PC-9 (cell line): ENCODE results near the gene MAVS. TPM values are rescaled to one million over a fixed set of nuclear protein-coding genes. Genes with fewer than 3 reads are reported as not detected.

ENCODE experiments used
- BruUV-seq: library from RNA; stranded (reverse); fragments of 400-500 nt; replicated peaks from 2 replicates; lab custom pipeline; 2021; lab: Mats Ljungman, UMichigan
- CTCF ChIA-PET: fragments of 300-600 bp; sonication (Branson Sonifier 250); formaldehyde crosslinking; loops from one replicate; lab custom pipeline; 2022; ENCODE audit warnings: antibody characterized with exemption; lab: Charles Lee
- POLR2A ChIA-PET: fragments of 300-600 bp; sonication (Branson Sonifier 250); formaldehyde crosslinking; loops from one replicate; lab custom pipeline; 2022; ENCODE audit warnings: antibody characterized with exemption; ENCODE audit not compliant: unreplicated experiment; lab: Charles Lee
- DNase-seq, 2 experiments: peaks; one replicate each; pipeline versions ENCODE4 v3.0.0 to v3.0.0-alpha.2; 2015 to 2022; ENCODE audit warnings: mixed read lengths in 1 of 2
- H2AFZ ChIP-seq: fragments of 200-600 bp; sonication (generic); 2 replicates; pipeline ENCODE4 v1.8.1; 2017; ENCODE audit warnings: antibody characterized with exemption
- H3F3A ChIP-seq: fragments of 200-600 bp; sonication (generic); 2 replicates; pipeline ENCODE4 v1.8.1; 2017; ENCODE audit warnings: antibody characterized with exemption, mild to moderate bottlenecking, low read depth; ENCODE audit not compliant: insufficient read depth
- H3K27ac ChIP-seq: fragments of 200-600 bp; sonication (generic); 2 replicates; pipeline ENCODE4 v1.6.1; 2016; ENCODE audit warnings: mixed run types
- H3K27me3 ChIP-seq: fragments of 200-600 bp; sonication (generic); 2 replicates; pipeline ENCODE4 v1.6.1; 2016; ENCODE audit warnings: low read depth, mixed run types; ENCODE audit not compliant: insufficient read depth
- H3K36me3 ChIP-seq: fragments of 200-600 bp; sonication (generic); 2 replicates; pipeline ENCODE4 v1.6.1; 2016; ENCODE audit warnings: low read depth, mixed run types
- H3K4me1 ChIP-seq: fragments of 200-600 bp; sonication (generic); replicated peaks from 2 replicates; pipeline ENCODE4 v1.6.1; 2016; ENCODE audit warnings: mixed run types; ENCODE audit not compliant: insufficient read depth
- H3K4me2 ChIP-seq: fragments of 200-600 bp; sonication (generic); 2 replicates; pipeline ENCODE4 v1.6.1; 2017; ENCODE audit warnings: mixed run types
- H3K4me3 ChIP-seq: fragments of 200-600 bp; sonication (generic); 2 replicates; pipeline ENCODE4 v1.6.1; 2016; ENCODE audit warnings: mixed run types
- H3K79me2 ChIP-seq: fragments of 200-600 bp; sonication (generic); 2 replicates; pipeline ENCODE4 v1.6.1; 2017; ENCODE audit warnings: low read depth, mixed run types
- H3K9me2 ChIP-seq: fragments of 200-600 bp; sonication (generic); 2 replicates; pipeline ENCODE4 v1.8.1; 2017; ENCODE audit warnings: mild to moderate bottlenecking; ENCODE audit not compliant: insufficient read depth
- H3K9me3 ChIP-seq: fragments of 200-600 bp; sonication (generic); 2 replicates; pipeline ENCODE4 v1.8.1; 2016; ENCODE audit warnings: low read depth; ENCODE audit not compliant: insufficient read depth
- H4K20me1 ChIP-seq: fragments of 200-600 bp; sonication (generic); 2 replicates; pipeline ENCODE4 v1.8.1; 2017; ENCODE audit not compliant: insufficient read depth
- CTCF ChIP-seq: fragments of 200-600 bp; sonication (generic); conservative IDR thresholded peaks from 2 replicates; pipeline ENCODE4 v1.6.1; 2017; ENCODE audit warnings: mixed run types, antibody characterized with exemption, mild to moderate bottlenecking, moderate library complexity
- EZH2 ChIP-seq: fragments of 200-600 bp; sonication (generic); IDR thresholded peaks from 2 replicates; pipeline ENCODE4 v1.8.0; 2017; ENCODE audit warnings: antibody characterized with exemption, low read depth
- intact Hi-C: fragments of 100-400 bp; cut with micrococcal nuclease; formaldehyde crosslinking; loops from one replicate; pipeline ENCODE4 v1.10.0; 2022; ENCODE audit not compliant: unreplicated experiment
- total RNA-seq: library from RNA; stranded (reverse); gene quantifications from 2 replicates; pipeline ENCODE4 v1.2.3, GENCODE V29; 2021

The MAVS gene
- total RNA-seq, 1 experiment from 2014 or later, result 61.3 TPM

- ChIA-PET POLR2A (no interaction called here), CTCF (no interaction called here)
- Histone ChIP-seq H3K27me3 (no peaks in the 10 kb centered on the region), H3K27ac (no peak overlapping the region), H3K79me2 (peaks cover 1% of the 10 kb centered on the region), H3F3A (peaks cover 24% of the 10 kb centered on the region), H3K9me2 (no peaks in the 10 kb centered on the region), H3K4me1 (peaks cover 33% of the 10 kb centered on the region), H4K20me1 (no peaks in the 10 kb centered on the region), H2AFZ (no peak overlapping the region), H3K9me3 (no peaks in the 10 kb centered on the region), H3K4me3 (no peak overlapping the region), H3K36me3 (no peaks in the 10 kb centered on the region), H3K4me2 (no peak overlapping the region)
- no peak for DNase-seq
- intact Hi-C loops, result no loop called here
- TF ChIP-seq CTCF (no peak), EZH2 (no peak)
- BruUV-seq, result no TSS peak
Measured at GRCh38 chr20:3802524-3803239, 44.0 kb upstream of the MAVS start.

GRCh38 chr20:3803289-3803688 lies 43.3 kb upstream of the MAVS start:
- ChIA-PET POLR2A (no interaction called here), CTCF (no interaction called here)
- Histone ChIP-seq H3K4me1 (peaks cover 35% of the 10 kb centered on the region), H3K36me3 (no peaks in the 10 kb centered on the region), H3K27me3 (no peaks in the 10 kb centered on the region), H4K20me1 (no peaks in the 10 kb centered on the region), H3K4me3 (no peak overlapping the region), H3K9me3 (no peaks in the 10 kb centered on the region), H3K27ac (no peak overlapping the region), H3K79me2 (no peaks in the 10 kb centered on the region), H3K9me2 (no peaks in the 10 kb centered on the region), H3K4me2 (no peak overlapping the region), H2AFZ (no peak overlapping the region), H3F3A (peaks cover 30% of the 10 kb centered on the region)
- BruUV-seq, result no TSS peak
- intact Hi-C loops, result no loop called here
- no peak for DNase-seq
- TF ChIP-seq CTCF (no peak), EZH2 (no peak)

- DNase-seq, result no peak
- no TSS peak for BruUV-seq
- Histone ChIP-seq H3K9me3 (no peaks in the 10 kb centered on the region), H3K27me3 (no peaks in the 10 kb centered on the region), H3K27ac (no peak overlapping the region), H3K4me2 (no peak overlapping the region), H3K36me3 (no peaks in the 10 kb centered on the region), H4K20me1 (no peaks in the 10 kb centered on the region), H2AFZ (no peak overlapping the region), H3K9me2 (no peaks in the 10 kb centered on the region), H3K4me3 (no peak overlapping the region), H3K79me2 (no peaks in the 10 kb centered on the region), H3F3A (peaks cover 36% of the 10 kb centered on the region), H3K4me1 (peaks cover 38% of the 10 kb centered on the region)
- POLR2A ChIA-PET, result no interaction called here
- CTCF ChIA-PET, result interaction anchor here (0.6 kb wide), 1 partner anchor 17 kb away, joined by 3 read pairs; the partner anchor contains the start of gene AP5S1
- intact Hi-C loops, result no loop called here
- no peak for TF ChIP-seq CTCF
- no peak for TF ChIP-seq EZH2
Measured at GRCh38 chr20:3803854-3804253, 42.8 kb upstream of the MAVS start.
